ENCODE measurements around the gene KIAA0825.

GRCh38 chr5:94345257-94345656, 273.1 kb downstream of the KIAA0825 start:
- TF ChIP-seq, protein P1, sequence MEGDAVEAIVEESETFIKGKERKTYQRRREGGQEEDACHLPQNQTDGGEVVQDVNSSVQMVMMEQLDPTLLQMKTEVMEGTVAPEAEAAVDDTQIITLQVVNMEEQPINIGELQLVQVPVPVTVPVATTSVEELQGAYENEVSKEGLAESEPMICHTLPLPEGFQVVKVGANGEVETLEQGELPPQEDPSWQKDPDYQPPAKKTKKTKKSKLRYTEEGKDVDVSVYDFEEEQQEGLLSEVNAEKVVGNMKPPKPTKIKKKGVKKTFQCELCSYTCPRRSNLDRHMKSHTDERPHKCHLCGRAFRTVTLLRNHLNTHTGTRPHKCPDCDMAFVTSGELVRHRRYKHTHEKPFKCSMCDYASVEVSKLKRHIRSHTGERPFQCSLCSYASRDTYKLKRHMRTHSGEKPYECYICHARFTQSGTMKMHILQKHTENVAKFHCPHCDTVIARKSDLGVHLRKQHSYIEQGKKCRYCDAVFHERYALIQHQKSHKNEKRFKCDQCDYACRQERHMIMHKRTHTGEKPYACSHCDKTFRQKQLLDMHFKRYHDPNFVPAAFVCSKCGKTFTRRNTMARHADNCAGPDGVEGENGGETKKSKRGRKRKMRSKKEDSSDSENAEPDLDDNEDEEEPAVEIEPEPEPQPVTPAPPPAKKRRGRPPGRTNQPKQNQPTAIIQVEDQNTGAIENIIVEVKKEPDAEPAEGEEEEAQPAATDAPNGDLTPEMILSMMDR (IDR thresholded peaks at IDR 0.05): no peak
- no peak for TF ChIP-seq POLR2A (IDR thresholded peaks at IDR 0.05)

All from testis (tissue), 2 donors.